ENCODE data around the gene STEAP3.

The STEAP3 gene

GRCh38 chr2:119243621-119244020, 20.0 kb downstream of the STEAP3 start:
- no peak for TF ChIP-seq ZFX (IDR thresholded peaks at IDR 0.05; ENCODE audit: borderline replicate concordance)
- TF ChIP-seq CTCF (IDR thresholded peaks at IDR 0.05), result no peak
- no peak overlapping the region for H3K27ac ChIP-seq

GRCh38 chr2:119245076-119245840, 21.6 kb downstream of the STEAP3 start:
- no peak for TF ChIP-seq CTCF (IDR thresholded peaks at IDR 0.05)
- TF ChIP-seq ZFX (IDR thresholded peaks at IDR 0.05; ENCODE audit: borderline replicate concordance), result no peak
- no peak overlapping the region for H3K27ac ChIP-seq

- TF ChIP-seq CTCF (IDR thresholded peaks at IDR 0.05) (no peak), ZFX (IDR thresholded peaks at IDR 0.05; ENCODE audit: borderline replicate concordance) (no peak)
- no peak overlapping the region for H3K27ac ChIP-seq
These were observed 22.2 kb downstream of the STEAP3 start for GRCh38 chr2:119245841-119246230.

GRCh38 chr2:119246884-119247843, 23.5 kb downstream of the STEAP3 start:
- no peak for TF ChIP-seq CTCF (IDR thresholded peaks at IDR 0.05)
- no peak for TF ChIP-seq ZFX (IDR thresholded peaks at IDR 0.05; ENCODE audit: borderline replicate concordance)
- H3K27ac ChIP-seq, result no peak overlapping the region

GRCh38 chr2:119247844-119248271, 24.2 kb downstream of the STEAP3 start:
- TF ChIP-seq CTCF (IDR thresholded peaks at IDR 0.05) (no peak), ZFX (IDR thresholded peaks at IDR 0.05; ENCODE audit: borderline replicate concordance) (no peak)
- H3K27ac ChIP-seq, result no peak overlapping the region

- TF ChIP-seq CTCF (IDR thresholded peaks at IDR 0.05), result no peak
- TF ChIP-seq ZFX (IDR thresholded peaks at IDR 0.05; ENCODE audit: borderline replicate concordance), result no peak
- H3K27ac ChIP-seq, result no peak overlapping the region
These were observed 24.7 kb downstream of the STEAP3 start for GRCh38 chr2:119248311-119248710.

Measured in 22Rv1 (cell line).